Ureter (tissue), 1 donor: ENCODE data around the gene CUEDC1. TPM values are rescaled to one million over a fixed set of nuclear protein-coding genes. Genes with fewer than 3 reads are reported as not detected.

Experiments used
- DNase-seq: peaks from one replicate; pipeline ENCODE4 v3.0.0-alpha.2; 2020; ENCODE audit warnings: low spot score
- total RNA-seq: library from RNA; stranded (reverse); gene quantifications from one replicate; pipeline ENCODE4 v1.2.4, GENCODE V29; 2023
- donor health status: DM: yes; HTN: yes; CAD: no.

CUEDC1 gene
- 36.9 TPM for total RNA-seq

- peak; percentile 82 for DNase-seq
Observed at GRCh38 chr17:57955183-57955931, at the start of gene CUEDC1. Gene CUEDC1 (minus strand): TSS chr17:57955412. CDS start chr17:57885564, 69,848 bp downstream.

- DNase-seq = no peak
Observed at GRCh38 chr17:58004060-58004459, 48.8 kb upstream of the CUEDC1 start.

- DNase-seq = no peak
Observed at GRCh38 chr17:58002973-58003372, 47.8 kb upstream of the CUEDC1 start.

GRCh38 chr17:58002154-58002948, 47.1 kb upstream of the CUEDC1 start:
- no peak for DNase-seq

GRCh38 chr17:58001461-58002124, 46.4 kb upstream of the CUEDC1 start:
- DNase-seq = no peak

GRCh38 chr17:57999496-58000017, 44.3 kb upstream of the CUEDC1 start:
- no peak for DNase-seq

- no peak for DNase-seq
Observed at GRCh38 chr17:57999010-57999495, 43.8 kb upstream of the CUEDC1 start.

GRCh38 chr17:57997085-57997809, 42.0 kb upstream of the CUEDC1 start:
- DNase-seq = no peak

GRCh38 chr17:57995076-57995956, 40.1 kb upstream of the CUEDC1 start:
- DNase-seq = peak; percentile 70

- no peak for DNase-seq
Observed at GRCh38 chr17:57994436-57994835, 39.2 kb upstream of the CUEDC1 start.

GRCh38 chr17:57993471-57994365, 38.5 kb upstream of the CUEDC1 start:
- DNase-seq = no peak

- DNase-seq = no peak
Observed at GRCh38 chr17:57991537-57991936, 36.3 kb upstream of the CUEDC1 start.

GRCh38 chr17:57990037-57990436, 34.8 kb upstream of the CUEDC1 start:
- DNase-seq = no peak

GRCh38 chr17:57988301-57989250, 33.4 kb upstream of the CUEDC1 start:
- DNase-seq = peak; percentile 73

GRCh38 chr17:57987581-57988300, 32.5 kb upstream of the CUEDC1 start, which contains the start of gene VEZF1:
Gene VEZF1 (minus strand): TSS chr17:57988254. CDS start chr17:57988111, 143 bp downstream.
- peak; percentile 79 for DNase-seq

GRCh38 chr17:57986841-57987580, 31.8 kb upstream of the CUEDC1 start:
- DNase-seq = peak; percentile 54

- no peak for DNase-seq
Observed at GRCh38 chr17:57985675-57985974, 30.4 kb upstream of the CUEDC1 start.
